PC-3 (cell line): ENCODE results near the gene HELQ. TPM values are rescaled to one million over a fixed set of nuclear protein-coding genes. Genes with fewer than 3 reads are reported as not detected.

Experiments
- ATAC-seq: fragments of 200-7000 bp; cut with Tn5 transposase; 2 replicates; pipeline ENCODE4 v1.9.1; 2020; ENCODE audit warnings: mild to moderate bottlenecking, moderate library complexity
- BruUV-seq: library from RNA; stranded (reverse); fragments of 400-500 nt; replicated peaks from 2 replicates; lab custom pipeline; 2021; lab: Mats Ljungman, UMichigan
- CTCF ChIA-PET: fragments of 300-600 bp; sonication (Branson Sonifier 250); formaldehyde crosslinking; loops from one replicate; lab custom pipeline; 2022; ENCODE audit warnings: antibody characterized with exemption; lab: Charles Lee
- POLR2A ChIA-PET: fragments of 300-600 bp; sonication (Branson Sonifier 250); formaldehyde crosslinking; loops from one replicate; lab custom pipeline; 2022; ENCODE audit warnings: antibody characterized with exemption; ENCODE audit not compliant: unreplicated experiment; lab: Charles Lee
- DNase-seq: peaks from one replicate; pipeline ENCODE4 v3.0.0-alpha.2; 2015
- H2AFZ ChIP-seq: fragments of 300-600 bp; sonication (generic); 2 replicates; pipeline ENCODE4 v1.6.0; 2016; ENCODE audit warnings: antibody characterized with exemption, low read length
- H3F3A ChIP-seq: fragments of 300-600 bp; sonication (generic); one replicate; pipeline ENCODE4 v1.6.0; 2017; ENCODE audit warnings: antibody characterized with exemption, low read length, control low read depth, mild to moderate bottlenecking; ENCODE audit not compliant: unreplicated experiment
- H3K27ac ChIP-seq: fragments of 300-600 bp; sonication (generic); 2 replicates; pipeline ENCODE4 v1.5.1; 2016; ENCODE audit warnings: mild to moderate bottlenecking, low read length
- H3K27me3 ChIP-seq: fragments of 300-600 bp; sonication (generic); 2 replicates; pipeline ENCODE4 v1.6.1; 2016; ENCODE audit warnings: low read length, mixed read lengths
- H3K36me3 ChIP-seq: fragments of 300-600 bp; sonication (generic); 2 replicates; pipeline ENCODE4 v1.6.1; 2016; ENCODE audit warnings: low read depth, mixed run types, low read length, mixed read lengths
- H3K4me1 ChIP-seq: fragments of 300-600 bp; sonication (generic); 2 replicates; pipeline ENCODE4 v1.5.1; 2016; ENCODE audit warnings: low read length; ENCODE audit not compliant: insufficient read depth
- H3K4me2 ChIP-seq: fragments of 300-600 bp; sonication (generic); 2 replicates; pipeline ENCODE4 v1.6.0; 2016; ENCODE audit warnings: low read length
- H3K4me3 ChIP-seq: fragments of 300-600 bp; sonication (generic); 2 replicates; pipeline ENCODE4 v1.5.1; 2016; ENCODE audit warnings: mild to moderate bottlenecking, low read length, mixed read lengths
- H3K79me2 ChIP-seq: fragments of 300-600 bp; sonication (generic); 2 replicates; pipeline ENCODE4 v1.6.1; 2017; ENCODE audit warnings: low read length, mixed read lengths
- H3K9ac ChIP-seq: fragments of 300-600 bp; sonication (generic); 2 replicates; pipeline ENCODE4 v1.6.0; 2016; ENCODE audit warnings: mild to moderate bottlenecking, low read length
- H3K9me2 ChIP-seq: fragments of 300-600 bp; sonication (generic); replicated peaks from 2 replicates; pipeline ENCODE4 v1.6.1; 2016; ENCODE audit warnings: mixed run types, low read length, mixed read lengths
- H3K9me3 ChIP-seq: fragments of 300-600 bp; sonication (generic); 2 replicates; pipeline ENCODE4 v1.6.1; 2016; ENCODE audit warnings: low read length, mixed read lengths
- H4K20me1 ChIP-seq: fragments of 300-600 bp; sonication (generic); 2 replicates; pipeline ENCODE4 v1.6.1; 2016; ENCODE audit warnings: low read length, mixed read lengths
- CTCF ChIP-seq: fragments of 300-600 bp; sonication (generic); conservative IDR thresholded peaks from 2 replicates; pipeline ENCODE4 v1.5.1; 2017; ENCODE audit warnings: antibody characterized with exemption, low read depth, mild to moderate bottlenecking, low read length
- EZH2 ChIP-seq: fragments of 300-600 bp; sonication (generic); IDR thresholded peaks from one replicate; pipeline ENCODE4 v1.6.1; 2017; ENCODE audit warnings: antibody characterized with exemption, mild to moderate bottlenecking, low read length; ENCODE audit not compliant: unreplicated experiment
- EZH2phosphoT487 ChIP-seq: fragments of 300-600 bp; sonication (generic); IDR thresholded peaks from 2 replicates; pipeline ENCODE4 v1.6.1; 2018; ENCODE audit warnings: mild to moderate bottlenecking, antibody characterized with exemption, low read length, borderline replicate concordance
- intact Hi-C: fragments of 100-400 bp; cut with micrococcal nuclease; formaldehyde crosslinking; loops from 2 replicates; pipeline ENCODE4 v1.9.0; 2023
- total RNA-seq: library from RNA; depleted of rRNA; stranded (reverse); fragments of >200 nt; gene quantifications from 2 replicates; pipeline ENCODE4 v1.2.3, GENCODE V29; 2014

Gene HELQ
- total RNA-seq, 1 experiment from 2014 or later: 7.3 TPM

GRCh38 chr4:83489711-83490326 lies 34.2 kb upstream of the HELQ start:
- no peak overlapping the region for H3K4me2 ChIP-seq
- DNase-seq: no peak
- no TSS peak for BruUV-seq
- H3K27me3 ChIP-seq: no peaks in the 10 kb centered on the region
- intact Hi-C loops: no loop called here
- no peaks in the 10 kb centered on the region for H3K36me3 ChIP-seq
- H3K9ac ChIP-seq: no peak overlapping the region
- no peak overlapping the region; the same call in 1 of the 2 replicates for H2AFZ ChIP-seq
- ChIA-PET POLR2A (no interaction called here), CTCF (no interaction called here)
- ATAC-seq: no peak
- H3K27ac ChIP-seq: no peak overlapping the region
- H3K9me2 ChIP-seq: no peaks in the 10 kb centered on the region
- H3K9me3 ChIP-seq: no peaks in the 10 kb centered on the region
- H3K79me2 ChIP-seq: no peaks in the 10 kb centered on the region
- TF ChIP-seq CTCF (no peak), EZH2 (no peak), EZH2phosphoT487 (no peak)
- H3K4me1 ChIP-seq: peaks cover 18% of the 10 kb centered on the region
- H4K20me1 ChIP-seq: no peaks in the 10 kb centered on the region
- no peaks in the 10 kb centered on the region for H3F3A ChIP-seq
- H3K4me3 ChIP-seq: no peak overlapping the region

- H3K79me2 ChIP-seq: peaks cover 6% of the 10 kb centered on the region; the same call in 1 of the 2 replicates
Measured at GRCh38 chr4:83486457-83487129, 31.0 kb upstream of the HELQ start.

GRCh38 chr4:83484500-83485461 lies 29.2 kb upstream of the HELQ start, which contains the start of gene ABRAXAS1:
ABRAXAS1 (minus strand) TSS chr4:83485100; CDS start chr4:83485072, 28 bp downstream.
- Histone ChIP-seq H3K4me1 (peaks cover 23% of the 10 kb centered on the region), H3F3A (no peaks in the 10 kb centered on the region), H3K9me3 (no peaks in the 10 kb centered on the region), H4K20me1 (no peaks in the 10 kb centered on the region), H3K4me2 (peak within 1 kb of the TSS; percentile 94), H3K27me3 (no peaks in the 10 kb centered on the region), H3K79me2 (peaks cover 6% of the 10 kb centered on the region; the same call in 1 of the 2 replicates), H3K36me3 (no peaks in the 10 kb centered on the region), H3K9ac (peak within 1 kb of the TSS; percentile 71), H3K27ac (peak within 1 kb of the TSS; percentile 52), H3K9me2 (no peaks in the 10 kb centered on the region), H2AFZ (peak within 1 kb of the TSS; percentile 96), H3K4me3 (peak within 1 kb of the TSS; percentile 86)
- DNase-seq: peak; percentile 91
- POLR2A ChIA-PET: no interaction called here
- BruUV-seq: no TSS peak
- no peak for TF ChIP-seq EZH2phosphoT487
- TF ChIP-seq EZH2: no peak
- peak; percentile 85 for ATAC-seq
- CTCF ChIA-PET: no interaction called here
- intact Hi-C loops: loop anchor here (2.0 kb wide), 1 partner anchor 54 kb away; no protein-coding TSS in a partner anchor

More at GRCh38 chr4:83486457-83487129, 31.0 kb upstream of the HELQ start:
- H3K9me3 ChIP-seq: no peaks in the 10 kb centered on the region
- H3K9ac ChIP-seq: no peak overlapping the region
- H3K27me3 ChIP-seq: no peaks in the 10 kb centered on the region
- peaks cover 23% of the 10 kb centered on the region for H3K4me1 ChIP-seq
- H2AFZ ChIP-seq: no peak overlapping the region
- H3K27ac ChIP-seq: peak overlapping the region; percentile 77
- no peaks in the 10 kb centered on the region for H4K20me1 ChIP-seq
- no peaks in the 10 kb centered on the region for H3K9me2 ChIP-seq
- H3K4me2 ChIP-seq: no peak overlapping the region
- ATAC-seq (no peak), DNase-seq (no peak)
- ChIA-PET POLR2A (no interaction called here), CTCF (no interaction called here)
- intact Hi-C loops: no loop called here
- no peak for TF ChIP-seq EZH2
- no TSS peak for BruUV-seq
- H3F3A ChIP-seq: no peaks in the 10 kb centered on the region
- no peak overlapping the region for H3K4me3 ChIP-seq
- no peaks in the 10 kb centered on the region for H3K36me3 ChIP-seq
